ENCODE results near the gene TTC7B. TPM values are rescaled to one million over a fixed set of nuclear protein-coding genes. Genes with fewer than 3 reads are reported as not detected.

Gene TTC7B
- total and polyA plus RNA-seq, 2 of the 13 experiments (the other 11 are each of a cell fraction or from before 2014, with no cell fraction given), result 1.3 to 3.2 TPM

DNA sequence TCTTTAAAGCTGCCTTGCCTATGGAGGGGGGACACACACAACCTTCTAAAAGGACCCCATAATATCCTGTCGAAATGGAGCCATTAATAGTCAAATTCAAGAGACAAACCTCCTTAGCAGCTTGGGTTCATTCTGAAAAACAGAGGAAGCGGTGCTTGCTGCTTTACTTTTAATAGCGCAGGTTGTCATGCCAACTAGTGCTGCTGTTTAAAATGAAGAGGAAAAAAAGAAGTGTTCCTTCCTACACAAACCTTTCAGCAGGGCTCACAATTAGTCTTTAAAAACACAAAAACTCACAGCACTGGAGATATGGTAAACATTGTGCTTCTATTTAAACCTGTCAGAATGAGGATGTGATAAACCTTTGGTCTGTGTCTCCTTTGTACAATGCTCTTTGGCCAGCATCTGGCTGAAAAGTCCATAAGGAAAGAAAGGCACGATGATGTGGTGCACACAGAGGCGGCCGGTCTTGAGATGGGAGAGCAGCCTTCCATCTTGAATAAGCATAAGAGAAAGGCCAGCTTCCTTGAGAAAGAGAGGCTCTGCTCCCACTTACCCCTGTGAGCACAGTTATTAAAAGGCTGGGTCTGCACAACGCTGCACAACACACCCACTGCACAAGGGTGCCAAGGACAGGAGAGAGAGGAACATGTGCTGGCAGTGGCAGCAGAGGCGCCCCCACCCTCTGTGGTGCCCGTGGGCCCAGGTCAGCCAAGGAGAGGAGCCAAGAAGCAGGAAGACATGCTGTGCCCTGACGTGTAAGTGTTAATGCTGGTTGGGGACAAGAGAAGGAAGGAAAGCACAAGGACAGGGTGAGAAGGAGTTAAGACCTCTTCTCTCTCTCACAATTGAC lies 144.6 kb downstream of the TTC7B start:
- intact Hi-C loops (cut with micrococcal nuclease; ENCODE audit: unreplicated experiment), result no loop called here
- ChIA-PET POLR2A (no interaction called here), CTCF (ENCODE audit: low intra/inter-chr PET ratio, low total read pairs) (no interaction called here)
- H3K36me3 ChIP-seq (replicated peaks in 1 of 2; ENCODE audit: control insufficient read depth in 1 of 2, insufficient read depth in 2 of 2, low read length in 2 of 2), result no peaks in the 10 kb centered on the region
- H3K79me2 ChIP-seq (ENCODE audit: insufficient read depth, low read length), result no peaks in the 10 kb centered on the region
- H3K4me2 ChIP-seq (ENCODE audit: low read depth, low read length), result no peak overlapping the region
- BruUV-seq (replicated peaks), result no TSS peak
- no peaks in the 10 kb centered on the region for H4K20me1 ChIP-seq (ENCODE audit: insufficient read depth, low read length)
- no peak overlapping the region for H3K27ac ChIP-seq (ENCODE audit: extremely low read length, insufficient read depth, low read length)
- H3K9ac ChIP-seq (ENCODE audit: insufficient read depth, low read depth, low read length), result no peak overlapping the region
- no peak for FAIRE-seq
- DNase-seq (ENCODE audit: low spot score), result no peak
- H3K4me3 ChIP-seq (replicated peaks in 1 of 3; ENCODE audit: insufficient read depth in 1 of 3, low read depth in 2 of 3, low read length in 3 of 3), result no peak overlapping the region
- no peak overlapping the region for H2AFZ ChIP-seq (ENCODE audit: low read length)
- 49% methylated on average over 10 of the region's 10 CpGs for WGBS (ENCODE audit: low lambda C conversion rate)
- H3K27me3 ChIP-seq (ENCODE audit: control insufficient read depth in 1 of 2, insufficient read depth in 2 of 2, low read length in 2 of 2), result no peaks in the 10 kb centered on the region
- ATAC-seq, result no peak
- in situ Hi-C loops (cut with HindIII; ENCODE audit: extremely low pct_ligation_motif_present, low pct_unique_long_range_greater_than_20kb), result no loop called here
- no peaks in the 10 kb centered on the region for H3K9me3 ChIP-seq (ENCODE audit: low read length)
- H3K4me1 ChIP-seq (ENCODE audit: insufficient read depth, low read length), result no peaks in the 10 kb centered on the region
- no peak for TF ChIP-seq MAX (IDR thresholded peaks at IDR 0.05)
- TF ChIP-seq MED1 (CRISPR knock-in tag; IDR thresholded peaks at IDR 0.05), result no peak
- no peak for TF ChIP-seq POLR2AphosphoS2 (IDR thresholded peaks at IDR 0.05; ENCODE audit: low read depth, low read length)
- no peak for TF ChIP-seq ZNF296 (CRISPR knock-in tag; conservative IDR thresholded peaks at IDR 0.05)
- TF ChIP-seq ZNF674 (CRISPR knock-in tag; IDR thresholded peaks at IDR 0.05; ENCODE audit: low read depth), result no peak
- no peak for TF ChIP-seq ZNF607 (CRISPR knock-in tag; IDR thresholded peaks at IDR 0.05; ENCODE audit: borderline replicate concordance)
- TF ChIP-seq PHB2 (IDR thresholded peaks at IDR 0.05; ENCODE audit: partially characterized antibody), result no peak
- no peak for TF ChIP-seq ZNF776 (CRISPR knock-in tag; IDR thresholded peaks at IDR 0.05)
- TF ChIP-seq ZNF766 (CRISPR knock-in tag; IDR thresholded peaks at IDR 0.05; ENCODE audit: borderline replicate concordance), result no peak
- TF ChIP-seq, protein P1, sequence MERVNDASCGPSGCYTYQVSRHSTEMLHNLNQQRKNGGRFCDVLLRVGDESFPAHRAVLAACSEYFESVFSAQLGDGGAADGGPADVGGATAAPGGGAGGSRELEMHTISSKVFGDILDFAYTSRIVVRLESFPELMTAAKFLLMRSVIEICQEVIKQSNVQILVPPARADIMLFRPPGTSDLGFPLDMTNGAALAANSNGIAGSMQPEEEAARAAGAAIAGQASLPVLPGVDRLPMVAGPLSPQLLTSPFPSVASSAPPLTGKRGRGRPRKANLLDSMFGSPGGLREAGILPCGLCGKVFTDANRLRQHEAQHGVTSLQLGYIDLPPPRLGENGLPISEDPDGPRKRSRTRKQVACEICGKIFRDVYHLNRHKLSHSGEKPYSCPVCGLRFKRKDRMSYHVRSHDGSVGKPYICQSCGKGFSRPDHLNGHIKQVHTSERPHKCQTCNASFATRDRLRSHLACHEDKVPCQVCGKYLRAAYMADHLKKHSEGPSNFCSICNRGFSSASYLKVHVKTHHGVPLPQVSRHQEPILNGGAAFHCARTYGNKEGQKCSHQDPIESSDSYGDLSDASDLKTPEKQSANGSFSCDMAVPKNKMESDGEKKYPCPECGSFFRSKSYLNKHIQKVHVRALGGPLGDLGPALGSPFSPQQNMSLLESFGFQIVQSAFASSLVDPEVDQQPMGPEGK (CRISPR knock-in tag; IDR thresholded peaks at IDR 0.05), result no peak
- TF ChIP-seq IRX3 (CRISPR knock-in tag; IDR thresholded peaks at IDR 0.05; ENCODE audit: borderline replicate concordance, low read depth), result no peak
- TF ChIP-seq ZBTB43 (CRISPR knock-in tag; conservative IDR thresholded peaks at IDR 0.05), result no peak
- no peak for TF ChIP-seq ZNF20 (CRISPR knock-in tag; IDR thresholded peaks at IDR 0.05)
